Immature natural killer cell (primary cell): ENCODE data around the gene PIAS1. TPM values are rescaled to one million over a fixed set of nuclear protein-coding genes. Genes with fewer than 3 reads are reported as not detected.
"Not testable (repeated sequence)": the region's sequence is repeated elsewhere in the genome, so short reads cannot be mapped to it uniquely, and the experiment has no call there.

Experiments
- DNase-seq, 3 donors: peaks; one replicate each; pipeline ENCODE4 v3.0.0; 2022; ENCODE audit warnings: mixed read lengths in 1 of 3
- H3K27ac Mint-ChIP-seq, 6 donors: one replicate each; pipeline ENCODE4 v1.8.0; 2020; ENCODE audit warnings: mixed read lengths in 6 of 6, mild to moderate bottlenecking in 5 of 6, inconsistent platforms in 4 of 6, moderate library complexity in 3 of 6
- H3K27me3 Mint-ChIP-seq, 3 donors: one replicate each; pipeline ENCODE4 v1.8.0; 2020 to 2021; ENCODE audit warnings: low read depth in 3 of 3, mild to moderate bottlenecking in 3 of 3, mixed read lengths in 3 of 3, moderate library complexity in 3 of 3, inconsistent platforms in 1 of 3
- H3K36me3 Mint-ChIP-seq, 3 donors: one replicate each; pipeline ENCODE4 v1.8.0; 2020; ENCODE audit warnings: mixed read lengths in 3 of 3, inconsistent platforms in 2 of 3, mild to moderate bottlenecking in 2 of 3
- H3K4me1 Mint-ChIP-seq, 2 donors: one replicate each; pipeline ENCODE4 v1.8.0; 2020; ENCODE audit warnings: inconsistent platforms in 2 of 2, mild to moderate bottlenecking in 2 of 2, mixed read lengths in 2 of 2, moderate library complexity in 1 of 2
- H3K4me3 Mint-ChIP-seq, 5 donors: one replicate each; pipeline ENCODE4 v1.8.0; 2020; ENCODE audit warnings: mild to moderate bottlenecking in 5 of 5, mixed read lengths in 5 of 5, inconsistent platforms in 3 of 5, moderate library complexity in 3 of 5
- H3K9me3 Mint-ChIP-seq, 6 donors: one replicate each; pipeline ENCODE4 v1.8.0; 2020; ENCODE audit warnings: mild to moderate bottlenecking in 6 of 6, mixed read lengths in 6 of 6, inconsistent platforms in 4 of 6, moderate library complexity in 3 of 6
- polyA plus RNA-seq, 3 donors: library from polyadenylated mRNA; unstranded; fragments of 300-500 nt; fragmentation: Illumina TruSeq; gene quantifications; one replicate each; pipeline ENCODE4 v1.2.3, GENCODE V29; 2021

The PIAS1 gene
- 100 to 1,000 TPM in 2 of 3 donors, 10 to 100 TPM in 1; 84.1 to 138 (median 112) TPM for polyA plus RNA-seq

- H3K9me3 Mint-ChIP-seq: no peaks in the 10 kb centered on the region
- H3K4me1 Mint-ChIP-seq: peaks cover 46 to 50% of the 10 kb centered on the region in 2 donors
- H3K36me3 Mint-ChIP-seq: no peaks in the 10 kb centered on the region
- H3K27me3 Mint-ChIP-seq: peaks cover 3 to 11% (median 5%) of the 10 kb centered on the region in 3 donors
- H3K4me3 Mint-ChIP-seq: peak within 1 kb of the TSS; percentile 86 to 96 (median 92)
- peak; percentile 88 to 93 (median 92) for DNase-seq
- peak within 1 kb of the TSS; percentile 84 to 94 (median 92) for H3K27ac Mint-ChIP-seq
Measured at GRCh38 chr15:68053701-68054627, at the start of gene PIAS1. Gene PIAS1, plus strand, starts transcription at chr15:68054315. Its CDS starts 12 bp downstream, at chr15:68054327.

- H3K4me3 Mint-ChIP-seq, H3K36me3 Mint-ChIP-seq, H3K27ac Mint-ChIP-seq, H3K4me1 Mint-ChIP-seq, DNase-seq: not testable (repeated sequence)
- Mint-ChIP-seq H3K9me3 (peaks cover 0 to 10% (median under 1%) of the 10 kb centered on the region in 6 donors), H3K27me3 (peaks cover 0 to 19% (median 4%) of the 10 kb centered on the region in 3 donors)
Measured at GRCh38 chr15:68007642-68008041, 46.5 kb upstream of the PIAS1 start.

GRCh38 chr15:68010361-68011153 is 43.6 kb upstream of the PIAS1 start:
- DNase-seq: no peak
- Mint-ChIP-seq H3K27ac (no peak overlapping the region), H3K27me3 (peaks cover 1 to 15% (median 4%) of the 10 kb centered on the region in 3 donors), H3K4me3 (no peak overlapping the region), H3K9me3 (peaks cover 0 to 10% (median under 1%) of the 10 kb centered on the region in 6 donors), H3K36me3 (peaks cover 0 to 3% (median 3%) of the 10 kb centered on the region in 3 donors), H3K4me1 (no peaks in the 10 kb centered on the region)

GRCh38 chr15:68012911-68013310 is 41.2 kb upstream of the PIAS1 start:
- no peak for DNase-seq
- no peak overlapping the region for H3K27ac Mint-ChIP-seq

GRCh38 chr15:68014219-68014618 is 39.9 kb upstream of the PIAS1 start:
- no peak for DNase-seq
- Mint-ChIP-seq H3K36me3 (peaks cover 0 to 3% (median 0%) of the 10 kb centered on the region in 3 donors), H3K27me3 (peaks cover 2 to 8% (median 7%) of the 10 kb centered on the region in 3 donors), H3K4me1 (no peaks in the 10 kb centered on the region), H3K9me3 (no peaks in the 10 kb centered on the region), H3K4me3 (no peak overlapping the region), H3K27ac (no peak overlapping the region)

More at GRCh38 chr15:68012911-68013310, 41.2 kb upstream of the PIAS1 start:
- peaks cover 0 to 3% (median 3%) of the 10 kb centered on the region in 3 donors for H3K36me3 Mint-ChIP-seq
- H3K4me1 Mint-ChIP-seq: no peaks in the 10 kb centered on the region
- H3K4me3 Mint-ChIP-seq: no peak overlapping the region
- H3K27me3 Mint-ChIP-seq: peaks cover 2 to 13% (median 3%) of the 10 kb centered on the region in 3 donors
- H3K9me3 Mint-ChIP-seq: peaks cover 0 to 4% (median 0%) of the 10 kb centered on the region in 6 donors

- DNase-seq: no peak
- no peaks in the 10 kb centered on the region for H3K36me3 Mint-ChIP-seq
- H3K27me3 Mint-ChIP-seq: peaks cover 2 to 8% (median 2%) of the 10 kb centered on the region in 3 donors
Measured at GRCh38 chr15:68015244-68015643, 38.9 kb upstream of the PIAS1 start.

GRCh38 chr15:68017201-68017600 is 36.9 kb upstream of the PIAS1 start:
- no peaks in the 10 kb centered on the region for H3K36me3 Mint-ChIP-seq

More at GRCh38 chr15:68015244-68015643, 38.9 kb upstream of the PIAS1 start:
- Mint-ChIP-seq H3K4me1 (no peaks in the 10 kb centered on the region), H3K27ac (no peak overlapping the region), H3K4me3 (no peak overlapping the region), H3K9me3 (no peaks in the 10 kb centered on the region)

GRCh38 chr15:68018797-68019444 is 35.2 kb upstream of the PIAS1 start:
- Mint-ChIP-seq H3K27ac (no peak overlapping the region), H3K36me3 (no peaks in the 10 kb centered on the region)

More at GRCh38 chr15:68017201-68017600, 36.9 kb upstream of the PIAS1 start:
- no peak for DNase-seq
- no peaks in the 10 kb centered on the region for H3K9me3 Mint-ChIP-seq
- no peak overlapping the region for H3K27ac Mint-ChIP-seq
- no peaks in the 10 kb centered on the region for H3K4me1 Mint-ChIP-seq
- H3K27me3 Mint-ChIP-seq: peaks cover 3 to 8% (median 5%) of the 10 kb centered on the region in 3 donors
- no peak overlapping the region for H3K4me3 Mint-ChIP-seq

GRCh38 chr15:68019814-68020525 is 34.1 kb upstream of the PIAS1 start:
- Mint-ChIP-seq H3K9me3 (no peaks in the 10 kb centered on the region), H3K4me1 (no peaks in the 10 kb centered on the region), H3K27me3 (peaks cover 3 to 6% (median 6%) of the 10 kb centered on the region in 3 donors), H3K4me3 (no peak overlapping the region), H3K27ac (no peak overlapping the region), H3K36me3 (no peaks in the 10 kb centered on the region)
- DNase-seq: no peak

More at GRCh38 chr15:68018797-68019444, 35.2 kb upstream of the PIAS1 start:
- Mint-ChIP-seq H3K4me1 (no peaks in the 10 kb centered on the region), H3K4me3 (no peak overlapping the region), H3K9me3 (no peaks in the 10 kb centered on the region), H3K27me3 (peaks cover 5 to 6% (median 6%) of the 10 kb centered on the region in 3 donors)
- no peak for DNase-seq

GRCh38 chr15:68020685-68021084 is 33.4 kb upstream of the PIAS1 start:
- Mint-ChIP-seq H3K4me1 (no peaks in the 10 kb centered on the region), H3K36me3 (no peaks in the 10 kb centered on the region), H3K9me3 (no peaks in the 10 kb centered on the region), H3K27ac (no peak overlapping the region), H3K27me3 (peaks cover 3 to 6% (median 6%) of the 10 kb centered on the region in 3 donors), H3K4me3 (no peak overlapping the region)
- DNase-seq: no peak

GRCh38 chr15:68022061-68022460 is 32.1 kb upstream of the PIAS1 start:
- Mint-ChIP-seq H3K27ac (no peak overlapping the region), H3K27me3 (peaks cover 3 to 9% (median 6%) of the 10 kb centered on the region in 3 donors), H3K4me3 (no peak overlapping the region), H3K36me3 (no peaks in the 10 kb centered on the region), H3K9me3 (no peaks in the 10 kb centered on the region), H3K4me1 (no peaks in the 10 kb centered on the region)
- DNase-seq: no peak

- Mint-ChIP-seq H3K4me3 (no peak overlapping the region), H3K9me3 (no peaks in the 10 kb centered on the region), H3K27me3 (peaks cover 3 to 9% (median 9%) of the 10 kb centered on the region in 3 donors), H3K36me3 (no peaks in the 10 kb centered on the region), H3K4me1 (no peaks in the 10 kb centered on the region), H3K27ac (no peak overlapping the region)
- DNase-seq: no peak
Measured at GRCh38 chr15:68023307-68024101, 30.6 kb upstream of the PIAS1 start.
